Inferior parietal cortex (tissue), 1 donor: ENCODE data around the gene SLC17A9.
"Not testable (repeated sequence)": the region's sequence is repeated elsewhere in the genome, so short reads cannot be mapped to it uniquely, and the experiment has no call there.

Experiments
- DNase-seq: peaks from one replicate; pipeline ENCODE4 v3.0.0-alpha.2; 2016; ENCODE audit errors: extremely low spot score

The SLC17A9 gene

DNA sequence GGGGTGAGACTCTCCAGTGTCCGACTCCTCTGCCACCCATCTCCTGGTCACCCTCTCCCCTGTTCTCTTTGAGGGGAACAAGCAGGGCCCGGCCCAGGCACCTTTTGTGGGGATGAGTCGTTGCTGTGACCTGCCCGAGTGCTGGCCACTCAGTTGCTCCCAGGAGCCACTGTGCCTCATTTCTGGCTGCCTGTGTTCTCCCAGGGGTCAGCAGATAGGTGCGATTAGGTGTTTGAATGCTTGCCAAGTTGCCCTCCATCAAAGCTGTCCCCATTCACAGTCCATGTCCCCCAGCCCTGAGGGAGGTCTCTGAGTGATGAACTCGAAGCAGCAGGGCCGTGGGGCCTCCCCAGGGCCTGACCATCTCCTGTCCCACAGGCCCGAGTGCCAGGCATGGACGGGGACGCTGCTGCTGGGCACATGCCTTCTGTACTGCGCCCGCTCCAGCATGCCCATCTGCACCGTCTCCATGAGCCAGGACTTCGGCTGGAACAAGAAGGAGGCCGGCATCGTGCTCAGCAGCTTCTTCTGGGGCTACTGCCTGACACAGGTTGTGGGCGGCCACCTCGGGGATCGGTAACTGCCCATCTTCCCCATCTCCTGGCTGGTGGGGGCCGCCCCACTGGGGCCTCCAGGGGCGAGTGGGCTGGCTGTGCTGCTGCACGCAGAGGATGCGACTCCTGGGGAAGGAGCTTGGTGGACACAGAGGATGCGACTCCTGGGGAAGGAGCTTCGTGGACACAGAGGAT is 4.1 kb downstream of the SLC17A9 start:
- no peak for DNase-seq

DNA sequence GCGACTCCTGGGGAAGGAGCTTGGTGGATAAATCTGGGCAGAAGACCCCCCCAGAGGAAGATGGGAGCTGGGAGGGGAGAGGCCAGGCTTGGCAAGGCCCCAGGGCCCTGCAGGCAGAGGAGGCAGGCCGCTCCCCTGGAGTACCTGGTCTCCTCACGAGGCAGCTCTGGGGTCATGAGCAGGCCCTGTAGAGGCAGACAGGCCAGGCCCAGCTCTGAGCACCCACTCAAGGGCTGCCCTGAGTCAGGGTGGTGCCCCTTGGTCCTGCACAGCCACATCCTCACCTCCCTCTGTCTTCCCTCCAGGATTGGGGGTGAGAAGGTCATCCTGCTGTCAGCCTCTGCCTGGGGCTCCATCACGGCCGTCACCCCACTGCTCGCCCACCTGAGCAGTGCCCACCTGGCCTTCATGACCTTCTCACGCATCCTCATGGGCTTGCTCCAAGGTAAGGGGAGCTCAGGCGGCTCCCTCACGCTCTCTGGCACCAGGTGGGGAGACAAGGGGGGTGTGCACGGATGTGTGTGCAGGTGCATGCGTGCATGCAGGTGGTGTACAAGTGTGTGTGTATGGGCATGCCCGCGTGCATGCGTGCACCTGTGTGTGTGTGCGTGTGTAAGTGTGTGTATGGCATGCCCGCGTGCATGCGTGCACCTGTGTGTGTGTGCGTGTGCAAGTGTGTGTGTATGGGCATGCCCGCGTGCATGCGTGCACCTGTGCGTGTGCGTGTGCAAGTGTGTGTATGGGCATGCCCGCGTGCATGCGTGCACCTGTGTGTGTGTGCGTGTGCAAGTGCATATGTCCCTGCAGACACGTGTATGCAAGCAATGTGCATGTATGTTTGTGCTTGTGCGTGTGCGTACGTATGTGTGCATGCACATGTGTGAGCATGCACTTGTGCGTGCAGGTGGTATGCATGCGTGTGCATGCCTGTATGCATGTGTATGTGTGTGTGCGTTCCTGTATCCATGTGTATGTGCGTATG is 4.9 kb downstream of the SLC17A9 start:
- DNase-seq: no peak

DNA sequence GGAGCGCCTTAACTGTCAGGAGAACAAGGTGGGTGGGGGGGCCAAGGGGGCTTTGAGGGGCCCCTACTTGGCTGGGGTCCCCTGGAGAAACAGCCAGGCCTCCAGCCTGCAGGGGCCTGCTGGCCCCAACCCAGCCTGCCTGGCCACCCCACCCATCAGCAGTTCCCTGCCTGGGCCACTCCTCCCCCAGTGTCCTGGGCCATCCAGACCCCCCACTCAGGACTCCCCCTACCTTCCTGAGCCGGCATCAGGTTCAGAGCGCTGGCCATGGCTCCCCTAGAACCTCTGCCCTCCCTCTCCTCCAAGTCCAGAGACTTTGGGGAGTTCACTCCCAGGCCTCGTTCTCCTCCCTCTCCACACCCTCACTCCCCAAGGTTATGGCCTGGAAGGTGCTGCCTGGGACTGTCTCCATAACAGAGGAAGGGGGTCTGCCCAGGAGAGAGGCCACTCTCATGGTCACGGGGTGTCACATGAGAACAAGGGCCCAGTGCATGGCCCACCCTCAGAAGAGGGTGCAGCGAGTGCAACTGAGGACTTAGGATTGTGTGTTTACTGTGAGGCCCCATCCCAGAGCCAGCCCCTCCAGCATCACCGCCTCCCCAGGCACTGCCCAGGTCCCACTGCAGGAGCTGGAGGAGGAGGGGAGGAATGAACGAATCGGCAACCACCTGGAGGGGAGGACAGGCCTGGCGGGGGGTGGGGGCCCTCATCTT is 6.0 kb downstream of the SLC17A9 start:
- no peak for DNase-seq

DNA sequence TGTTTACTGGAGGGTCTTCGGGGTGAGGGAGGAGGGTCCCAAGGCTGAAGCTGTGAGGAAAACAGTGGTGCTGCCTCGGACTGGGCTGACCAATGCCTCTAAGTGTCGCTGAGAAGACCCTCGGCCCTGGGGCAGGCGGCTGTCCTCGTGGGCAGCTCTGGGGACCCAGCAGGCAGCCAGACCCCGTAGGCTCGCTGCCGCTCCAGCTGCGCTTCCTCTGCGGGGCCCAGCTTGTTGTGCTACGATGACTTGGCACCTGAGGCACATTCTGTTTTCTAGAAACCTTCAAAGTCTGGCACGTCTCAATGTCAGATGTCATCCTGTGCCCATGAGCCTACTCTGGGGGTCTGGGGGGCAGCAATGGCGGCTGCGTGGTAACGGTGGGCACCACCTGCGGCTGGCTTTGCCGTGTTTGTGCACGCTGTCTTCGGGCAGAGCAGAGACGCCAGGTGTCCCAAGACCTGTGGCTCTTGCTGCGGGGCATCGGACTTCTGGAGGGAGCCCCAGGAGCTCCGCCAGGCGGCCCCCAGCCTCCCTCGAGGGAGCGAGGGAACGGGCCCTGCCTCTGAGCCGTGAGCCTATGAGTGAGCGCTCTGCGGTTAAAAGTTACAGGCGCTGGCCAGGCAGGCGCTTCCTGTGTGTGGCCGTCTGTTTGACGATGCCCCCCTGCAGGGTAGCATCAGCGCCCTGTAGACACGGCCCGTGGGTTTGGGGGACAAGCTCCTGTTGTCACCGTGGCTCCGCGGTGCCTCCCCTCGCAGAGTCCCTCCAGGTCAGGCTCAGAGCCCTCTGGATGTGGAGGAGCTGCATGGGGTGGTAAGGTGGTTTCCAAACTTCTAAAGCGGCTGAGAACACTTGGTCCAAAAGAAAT is 6.8 kb downstream of the SLC17A9 start:
- DNase-seq: no peak

DNA sequence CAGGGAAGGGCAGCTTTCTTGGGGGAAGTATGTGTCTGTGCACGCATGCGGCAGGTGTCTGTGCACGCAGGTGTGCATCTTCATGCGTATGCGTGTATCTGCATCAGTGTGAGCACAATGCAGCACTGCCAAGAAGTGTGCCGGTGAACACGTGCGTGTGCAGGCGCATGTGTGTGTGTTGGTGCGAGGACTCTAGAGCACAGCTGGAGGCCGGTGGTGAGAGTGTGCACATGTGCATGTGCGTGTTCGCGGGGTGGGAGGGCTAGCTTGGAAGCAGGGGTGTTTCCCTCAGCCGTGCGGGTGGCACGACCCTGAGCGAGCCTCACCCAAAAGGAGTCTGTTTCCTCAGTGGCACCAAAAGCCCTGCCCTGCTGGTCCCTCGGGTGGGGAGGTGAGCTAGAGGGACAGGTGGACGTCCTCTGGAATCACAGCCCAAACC is 7.5 kb downstream of the SLC17A9 start:
- no peak for DNase-seq

DNA sequence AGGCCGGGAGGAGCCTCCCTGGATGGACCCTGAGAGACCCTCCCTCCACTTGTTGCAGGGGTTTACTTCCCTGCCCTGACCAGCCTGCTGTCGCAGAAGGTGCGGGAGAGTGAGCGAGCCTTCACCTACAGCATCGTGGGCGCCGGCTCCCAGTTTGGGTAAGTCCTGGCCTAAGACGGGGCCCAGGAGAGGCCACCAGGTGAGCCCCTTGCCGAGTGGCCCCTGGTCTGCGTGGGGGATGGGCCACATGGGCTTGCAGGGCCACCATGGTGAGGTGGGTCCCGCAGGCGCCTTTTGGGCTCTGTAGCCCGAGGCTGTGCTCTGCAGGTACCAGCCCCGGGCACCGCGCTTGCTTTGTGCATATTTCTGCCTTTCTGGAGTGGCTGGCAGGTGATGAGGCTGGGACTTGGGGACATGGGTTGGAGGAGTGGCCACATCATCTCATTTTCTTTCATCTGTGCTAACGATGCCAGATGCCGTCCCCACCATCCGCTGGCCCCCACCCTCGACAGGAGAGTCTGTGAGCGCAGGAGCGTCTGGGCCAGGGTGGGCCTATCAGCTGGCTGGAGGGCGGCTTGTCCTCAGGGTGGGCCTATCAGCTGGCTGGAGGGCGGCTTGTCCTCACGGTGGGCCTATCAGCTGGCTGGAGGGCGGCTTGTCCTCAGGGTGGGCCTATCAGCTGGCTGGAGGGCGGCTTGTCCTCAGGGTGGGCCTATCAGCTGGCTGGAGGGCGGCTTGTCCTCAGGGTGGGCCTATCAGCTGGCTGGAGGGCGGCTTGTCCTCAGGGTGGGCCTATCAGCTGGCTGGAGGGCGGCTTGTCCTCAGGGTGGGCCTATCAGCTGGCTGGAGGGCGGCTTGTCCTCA is 8.2 kb downstream of the SLC17A9 start:
- DNase-seq: not testable (repeated sequence)

DNA sequence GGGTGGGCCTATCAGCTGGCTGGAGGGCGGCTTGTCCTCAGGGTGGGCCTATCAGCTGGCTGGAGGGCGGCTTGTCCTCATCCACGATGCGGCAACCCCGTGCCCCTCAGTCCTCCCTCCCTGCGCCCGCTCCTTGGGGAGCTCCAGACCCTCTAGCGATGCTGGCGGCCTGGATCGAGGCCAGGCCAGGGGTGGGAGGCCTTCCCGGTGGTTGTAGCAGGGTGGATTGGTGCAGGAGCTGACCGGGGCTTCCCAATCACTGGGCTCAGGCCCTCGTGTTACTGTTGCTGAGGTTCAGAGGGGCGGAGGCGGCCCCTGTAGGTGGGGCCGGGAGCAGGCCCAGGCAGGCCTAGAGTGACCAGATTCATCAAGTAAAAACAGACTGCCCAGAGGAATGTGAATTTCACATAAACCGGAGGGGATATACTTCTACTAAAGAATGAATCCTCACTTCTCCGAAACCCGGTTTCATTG is 8.8 kb downstream of the SLC17A9 start:
- no peak for DNase-seq

DNA sequence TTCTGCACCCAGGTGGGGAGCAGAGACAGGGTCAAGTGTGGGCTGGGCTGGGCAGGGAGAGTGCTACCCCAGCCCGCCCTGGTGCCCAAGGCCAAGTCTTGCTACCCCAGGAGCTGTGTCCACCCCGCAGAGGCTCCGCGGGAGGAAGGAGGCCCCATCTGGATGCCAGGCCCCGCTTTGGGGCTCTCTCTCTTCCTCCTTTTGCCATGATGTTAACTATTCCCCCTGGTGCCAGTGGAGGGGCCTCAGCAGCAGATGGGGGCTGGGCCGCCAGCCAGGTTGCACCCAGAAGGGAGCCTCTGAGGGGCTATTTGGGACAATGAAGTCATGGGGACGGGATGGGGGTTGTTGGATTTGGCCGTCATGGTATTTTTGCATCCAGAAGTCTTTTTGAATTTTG is 9.3 kb downstream of the SLC17A9 start:
- no peak for DNase-seq

DNA sequence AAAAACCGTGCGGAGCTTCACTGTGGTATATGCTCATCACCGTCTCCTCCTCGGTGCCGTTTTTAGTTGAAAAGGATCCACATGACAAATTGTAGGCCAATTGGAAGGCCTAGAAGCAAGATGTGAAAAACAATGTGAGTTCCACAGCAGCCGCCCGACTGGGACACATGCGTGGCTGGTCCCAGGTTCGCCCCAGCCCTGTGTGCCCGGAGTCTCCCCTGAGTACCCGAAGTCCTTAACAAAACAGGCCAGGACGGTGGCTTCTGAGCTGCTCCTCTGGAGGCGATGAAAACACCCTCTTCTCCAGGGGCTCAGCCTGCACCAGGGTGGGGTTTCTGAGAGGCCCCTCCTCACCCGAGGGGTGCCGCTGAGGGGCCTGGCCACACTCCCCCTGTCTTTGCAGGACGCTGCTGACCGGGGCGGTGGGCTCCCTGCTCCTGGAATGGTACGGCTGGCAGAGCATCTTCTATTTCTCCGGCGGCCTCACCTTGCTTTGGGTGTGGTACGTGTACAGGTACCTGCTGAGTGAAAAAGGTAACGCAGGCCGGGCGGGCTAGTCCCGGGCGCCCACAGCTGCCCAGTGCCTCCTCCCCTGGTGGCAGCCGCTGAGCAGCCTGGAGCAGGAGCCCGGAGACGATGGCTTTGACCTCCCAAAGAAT is 9.8 kb downstream of the SLC17A9 start:
- DNase-seq: no peak

DNA sequence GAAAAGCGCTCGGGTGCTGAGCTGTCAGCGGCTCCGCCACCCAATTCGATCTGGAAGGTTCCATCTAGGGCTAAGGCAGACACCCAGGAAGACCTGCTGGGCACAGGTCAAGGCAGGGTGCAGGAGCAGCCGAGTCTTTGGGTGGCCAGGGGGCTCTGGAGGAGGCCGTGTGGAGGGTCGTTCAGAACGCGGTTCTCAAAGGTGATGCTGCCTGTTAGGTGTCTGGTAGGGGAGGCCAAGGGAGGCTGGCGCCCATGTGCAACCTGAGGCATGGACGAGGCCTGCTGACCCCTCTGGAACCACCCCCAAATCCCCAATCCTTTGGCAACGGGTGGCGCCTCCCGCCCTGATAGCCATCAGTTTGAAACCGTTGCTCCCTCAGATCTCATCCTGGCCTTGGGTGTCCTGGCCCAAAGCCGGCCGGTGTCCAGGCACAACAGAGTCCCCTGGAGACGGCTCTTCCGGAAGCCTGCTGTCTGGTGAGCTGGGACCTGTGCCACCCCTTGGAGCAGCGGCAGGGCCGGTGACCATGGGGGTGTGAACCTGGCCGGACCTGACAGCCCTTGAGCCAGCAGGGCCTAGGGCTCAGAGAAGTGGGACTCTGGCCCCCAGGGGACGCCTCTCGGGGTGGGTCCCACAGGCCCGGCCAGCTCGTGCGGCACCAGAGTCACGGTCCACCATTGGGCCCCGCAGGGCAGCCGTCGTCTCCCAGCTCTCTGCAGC is 10.5 kb downstream of the SLC17A9 start:
- DNase-seq: no peak

DNA sequence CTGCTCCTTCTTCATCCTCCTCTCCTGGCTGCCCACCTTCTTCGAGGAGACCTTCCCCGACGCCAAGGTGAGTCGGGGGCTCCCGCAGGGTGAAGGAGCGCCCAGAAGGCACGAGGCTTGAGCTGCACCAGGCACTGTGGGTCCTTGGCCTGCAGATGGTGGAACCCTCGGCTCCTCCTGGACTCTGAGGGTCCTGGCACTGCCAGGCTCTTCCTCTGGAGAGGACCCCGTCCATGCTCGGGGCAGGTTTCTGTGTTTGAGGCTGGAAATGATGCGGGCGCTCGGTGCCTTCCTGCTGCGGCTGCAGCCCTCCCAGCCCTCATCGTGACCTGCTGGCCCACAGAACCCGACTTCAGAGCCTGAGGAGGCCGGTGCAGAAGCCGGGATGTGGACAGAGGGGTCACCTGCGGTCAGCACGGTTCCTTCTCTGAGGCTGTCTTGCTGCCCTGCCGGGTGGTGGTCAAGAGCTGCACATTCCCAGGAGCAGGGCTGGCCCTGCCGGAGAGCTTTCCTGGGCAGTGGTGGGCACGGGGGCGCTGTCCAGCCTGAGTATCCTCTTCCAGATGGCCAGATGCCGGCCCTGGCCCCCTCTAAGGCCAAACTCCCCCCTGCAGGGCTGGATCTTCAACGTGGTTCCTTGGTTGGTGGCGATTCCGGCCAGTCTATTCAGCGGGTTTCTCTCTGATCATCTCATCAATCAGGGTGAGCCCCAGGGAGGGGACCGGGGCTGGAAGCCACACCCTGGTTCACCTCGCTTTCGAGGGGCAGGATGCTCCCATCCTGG is 11.3 kb downstream of the SLC17A9 start:
- DNase-seq: no peak

DNA sequence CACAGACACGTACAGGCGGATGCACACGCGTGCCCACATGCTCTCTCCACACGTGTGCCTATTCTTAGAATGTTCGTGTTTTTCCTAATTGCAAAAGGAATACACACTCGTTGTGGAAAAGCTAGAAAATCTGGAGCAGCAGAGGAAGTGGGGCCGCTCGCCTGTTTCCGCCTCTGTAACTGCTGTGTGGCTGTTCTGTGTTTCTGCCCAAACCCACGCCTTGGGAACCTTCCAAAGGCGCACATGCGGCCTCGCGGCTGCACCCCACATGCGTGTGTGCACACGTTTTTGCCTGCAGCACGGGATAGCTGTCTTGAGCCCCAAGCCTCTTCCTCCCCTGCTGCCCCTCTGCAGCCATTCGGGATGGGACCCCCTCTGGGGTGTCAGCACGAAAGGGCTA is 12.2 kb downstream of the SLC17A9 start:
- peak; percentile 29 for DNase-seq

DNA sequence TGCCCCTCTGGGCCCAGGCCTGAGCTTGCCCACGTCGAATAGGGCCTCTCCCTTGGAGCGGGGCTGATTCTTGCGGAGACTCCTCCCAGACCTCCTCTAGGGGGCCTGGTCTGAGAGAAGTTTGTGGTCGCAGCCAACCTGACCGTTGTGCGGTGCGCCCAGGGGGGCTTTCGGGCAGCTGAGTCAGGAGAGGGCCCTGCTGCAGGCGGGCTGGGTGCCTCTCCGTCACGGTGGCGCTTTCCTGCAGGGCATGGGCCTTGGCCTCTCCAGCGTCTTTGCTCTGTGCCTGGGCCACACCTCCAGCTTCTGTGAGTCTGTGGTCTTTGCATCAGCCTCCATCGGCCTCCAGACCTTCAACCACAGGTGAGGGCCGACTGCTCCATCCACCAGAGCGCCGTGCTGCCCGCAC is 12.9 kb downstream of the SLC17A9 start:
- no peak for DNase-seq

DNA sequence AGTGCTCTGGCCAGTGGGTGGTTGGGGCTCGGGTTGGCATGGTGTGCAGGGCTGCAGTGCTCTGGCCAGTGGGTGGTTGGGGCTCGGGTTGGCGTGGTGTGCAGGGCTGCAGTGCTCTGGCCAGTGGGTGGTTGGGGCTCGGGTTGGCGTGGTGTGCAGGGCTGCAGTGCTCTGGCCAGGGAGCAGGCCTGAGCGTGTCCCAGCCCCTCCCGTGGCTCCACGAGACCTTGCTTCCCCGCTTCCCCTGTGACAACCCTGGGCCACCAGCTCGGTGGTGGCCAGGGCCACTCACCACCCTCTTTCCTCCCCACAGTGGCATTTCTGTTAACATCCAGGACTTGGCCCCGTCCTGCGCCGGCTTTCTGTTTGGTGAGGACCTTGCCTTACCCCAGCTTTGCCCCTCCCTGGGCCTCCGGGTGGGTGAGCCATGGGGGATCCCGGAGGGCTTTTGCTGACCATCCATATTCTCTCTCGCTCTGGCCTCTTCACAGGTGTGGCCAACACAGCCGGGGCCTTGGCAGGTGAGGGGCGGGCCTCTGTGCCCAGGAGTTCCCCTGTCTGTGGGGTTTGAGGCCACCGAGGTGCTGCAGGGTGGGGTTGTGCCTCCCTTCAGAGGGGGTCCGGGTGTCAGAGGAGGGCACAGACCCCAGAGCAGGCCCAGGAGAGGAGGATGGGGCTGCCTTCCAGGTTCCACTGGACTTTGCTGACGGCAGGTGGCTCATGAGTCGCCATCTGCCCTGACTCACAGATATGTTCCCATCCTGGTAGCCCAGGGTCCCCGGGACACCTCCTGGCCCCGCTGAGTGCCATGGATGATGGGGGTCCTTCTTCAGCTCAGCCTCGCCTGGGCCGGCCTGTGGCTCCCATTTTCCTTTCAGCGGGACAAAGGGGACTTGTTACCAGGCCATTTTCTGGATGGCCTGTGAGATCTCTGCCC is 14.0 kb downstream of the SLC17A9 start:
- no peak for DNase-seq

DNA sequence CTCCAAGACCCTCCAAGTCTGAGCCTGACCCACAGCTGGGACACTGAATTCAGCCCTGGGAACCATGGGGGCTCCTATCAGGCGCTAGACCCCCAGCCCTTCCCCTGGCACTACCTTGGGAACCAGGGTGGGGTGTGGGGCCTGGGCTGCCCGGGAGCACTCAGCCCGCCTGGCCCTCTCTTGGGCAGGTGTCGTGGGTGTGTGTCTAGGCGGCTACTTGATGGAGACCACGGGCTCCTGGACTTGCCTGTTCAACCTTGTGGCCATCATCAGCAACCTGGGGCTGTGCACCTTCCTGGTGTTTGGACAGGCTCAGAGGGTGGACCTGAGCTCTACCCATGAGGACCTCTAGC is 14.6 kb downstream of the SLC17A9 start:
- no peak for DNase-seq

DNA sequence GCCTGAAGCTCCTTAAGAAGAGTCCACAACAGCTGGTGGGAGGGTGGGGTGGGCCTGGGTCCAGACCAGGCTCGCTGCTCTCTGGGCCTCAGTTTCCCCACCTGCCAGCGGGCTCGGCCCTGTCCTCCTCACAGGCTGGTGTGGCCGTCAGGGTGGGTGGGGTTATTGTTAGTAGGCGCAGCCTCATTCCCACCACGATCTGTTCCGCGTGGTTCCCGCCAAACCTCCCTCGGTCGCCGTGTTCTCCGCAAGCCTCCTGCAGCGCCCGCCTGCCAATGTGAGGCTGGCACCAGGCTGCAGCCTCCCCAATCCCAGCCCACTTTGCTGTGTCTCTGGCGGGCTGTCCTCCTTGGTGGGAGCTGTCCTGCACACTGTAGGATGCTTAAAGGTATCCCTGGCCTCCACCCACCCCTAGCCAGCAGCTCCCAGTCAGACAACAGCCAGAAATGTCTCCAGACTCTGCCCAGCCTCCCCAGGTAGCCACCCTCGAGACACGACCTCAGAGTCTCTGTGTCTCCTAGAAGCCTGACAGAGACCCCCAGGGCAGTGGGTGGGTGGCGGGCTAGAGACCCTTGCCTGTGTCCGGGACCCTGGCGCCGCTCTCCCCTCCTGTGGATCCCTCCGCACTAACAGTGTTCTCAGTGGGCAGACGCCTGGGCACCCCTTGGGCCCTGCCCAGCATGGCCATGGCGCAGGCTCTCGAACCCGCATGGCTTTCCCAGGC is 15.3 kb downstream of the SLC17A9 start:
- no peak for DNase-seq
